ENCODE measurements around the gene ADORA1.

GRCh38 chr1:203199816-203200571 lies 72.5 kb downstream of the ADORA1 start:
- no peak for TF ChIP-seq EZH2 (IDR thresholded peaks at IDR 0.05; ENCODE audit: borderline replicate concordance, low read depth, low read length, poor library complexity, severe bottlenecking)
- no peak for TF ChIP-seq CTCF (conservative IDR thresholded peaks at IDR 0.05; ENCODE audit: low read depth, low read length)
